Parathyroid adenoma (tissue), 2 donors: ENCODE results near the gene OR2L8.

Experiments
- H2AFZ ChIP-seq: fragments of 300-600 bp; sonication (generic); one replicate; pipeline ENCODE4 v1.7.0; 2017; ENCODE audit warnings: antibody characterized with exemption, mild to moderate bottlenecking
- H3K27ac ChIP-seq: fragments of 300-600 bp; sonication (generic); one replicate; pipeline ENCODE4 v1.7.0; 2017
- H3K27me3 ChIP-seq: fragments of 300-600 bp; sonication (generic); one replicate; pipeline ENCODE4 v1.7.0; 2017; ENCODE audit warnings: low read length; ENCODE audit not compliant: control insufficient read depth, insufficient read depth
- H3K36me3 ChIP-seq: fragments of 300-600 bp; sonication (generic); one replicate; pipeline ENCODE4 v1.7.0; 2017; ENCODE audit warnings: low read length; ENCODE audit not compliant: control insufficient read depth, insufficient read depth
- H3K4me1 ChIP-seq: fragments of 300-600 bp; sonication (generic); one replicate; pipeline ENCODE4 v1.7.0; 2017; ENCODE audit warnings: control low read depth
- H3K4me2 ChIP-seq: fragments of 300-600 bp; sonication (generic); one replicate; pipeline ENCODE4 v1.7.0; 2017; ENCODE audit warnings: low read length
- H3K4me3 ChIP-seq: fragments of 300-600 bp; sonication (generic); one replicate; pipeline ENCODE4 v1.7.0; 2017; ENCODE audit warnings: low read depth, low read length
- H3K79me2 ChIP-seq: fragments of 300-600 bp; sonication (generic); one replicate; pipeline ENCODE4 v1.7.0; 2017; ENCODE audit warnings: control low read depth
- H3K9ac ChIP-seq: fragments of 300-600 bp; sonication (generic); one replicate; pipeline ENCODE4 v1.7.0; 2017; ENCODE audit warnings: mild to moderate bottlenecking
- H3K9me3 ChIP-seq: fragments of 300-600 bp; sonication (generic); one replicate; pipeline ENCODE4 v1.7.0; 2017; ENCODE audit warnings: low read length; ENCODE audit not compliant: control insufficient read depth
- CTCF ChIP-seq: fragments of 300-600 bp; sonication (generic); IDR thresholded peaks from one replicate; pipeline ENCODE4 v1.7.0; 2017; ENCODE audit warnings: antibody characterized with exemption, mild to moderate bottlenecking
- donor health status: primary hyperparathyroidism.

OR2L8 gene

GRCh38 chr1:247906504-247907047 is 42.1 kb upstream of the OR2L8 start:
- Histone ChIP-seq H3K27ac (no peak overlapping the region), H3K27me3 (no peaks in the 10 kb centered on the region), H3K9ac (no peak overlapping the region), H3K4me2 (peak overlapping the region; percentile 40), H3K79me2 (no peaks in the 10 kb centered on the region), H2AFZ (no peak overlapping the region), H3K4me1 (no peaks in the 10 kb centered on the region), H3K4me3 (peak overlapping the region; percentile 39), H3K9me3 (no peaks in the 10 kb centered on the region), H3K36me3 (no peaks in the 10 kb centered on the region)
- no peak for TF ChIP-seq CTCF

GRCh38 chr1:247908766-247909165 is 39.9 kb upstream of the OR2L8 start:
- TF ChIP-seq CTCF: no peak
- H3K4me3 ChIP-seq: no peak overlapping the region
- no peak overlapping the region for H3K4me2 ChIP-seq
- H3K79me2 ChIP-seq: no peaks in the 10 kb centered on the region
- H3K27ac ChIP-seq: no peak overlapping the region
- H3K36me3 ChIP-seq: no peaks in the 10 kb centered on the region
- no peaks in the 10 kb centered on the region for H3K9me3 ChIP-seq
- no peak overlapping the region for H3K9ac ChIP-seq
- H2AFZ ChIP-seq: no peak overlapping the region
- no peaks in the 10 kb centered on the region for H3K27me3 ChIP-seq
- no peaks in the 10 kb centered on the region for H3K4me1 ChIP-seq

GRCh38 chr1:247913786-247914185 is 34.9 kb upstream of the OR2L8 start:
- Histone ChIP-seq H3K4me3 (no peak overlapping the region), H3K79me2 (no peaks in the 10 kb centered on the region), H3K9me3 (no peaks in the 10 kb centered on the region), H3K27me3 (no peaks in the 10 kb centered on the region), H3K4me2 (no peak overlapping the region), H3K9ac (no peak overlapping the region), H3K27ac (no peak overlapping the region), H3K4me1 (no peaks in the 10 kb centered on the region), H3K36me3 (no peaks in the 10 kb centered on the region), H2AFZ (no peak overlapping the region)
- no peak for TF ChIP-seq CTCF

- no peaks in the 10 kb centered on the region for H3K36me3 ChIP-seq
- H3K27ac ChIP-seq: no peak overlapping the region
- H3K4me3 ChIP-seq: no peak overlapping the region
- no peak overlapping the region for H3K9ac ChIP-seq
- H3K4me2 ChIP-seq: no peak overlapping the region
- H3K27me3 ChIP-seq: no peaks in the 10 kb centered on the region
- no peaks in the 10 kb centered on the region for H3K79me2 ChIP-seq
- H3K9me3 ChIP-seq: no peaks in the 10 kb centered on the region
- H3K4me1 ChIP-seq: no peaks in the 10 kb centered on the region
- no peak for TF ChIP-seq CTCF
- no peak overlapping the region for H2AFZ ChIP-seq
Observed at GRCh38 chr1:247914941-247915662, 33.6 kb upstream of the OR2L8 start.

GRCh38 chr1:247919952-247920351 is 28.7 kb upstream of the OR2L8 start, which contains the start of gene OR2T8:
Gene OR2T8, plus strand, starts transcription at chr1:247920252. Its CDS starts 766 bp downstream, at chr1:247921018.
- Histone ChIP-seq H2AFZ (no peak within 1 kb of the TSS), H3K9me3 (no peaks in the 10 kb centered on the region), H3K4me1 (no peaks in the 10 kb centered on the region), H3K36me3 (no peaks in the 10 kb centered on the region), H3K27me3 (no peaks in the 10 kb centered on the region), H3K9ac (no peak within 1 kb of the TSS), H3K4me2 (no peak within 1 kb of the TSS), H3K79me2 (no peaks in the 10 kb centered on the region), H3K27ac (no peak within 1 kb of the TSS), H3K4me3 (no peak within 1 kb of the TSS)
- TF ChIP-seq CTCF: no peak
